IMR-90 (cell line): ENCODE data around the gene CELSR2.

Source experiments
- BHLHE40 ChIP-seq: fragments of 150-350 bp; IDR thresholded peaks from 2 replicates; pipeline ENCODE4 v1.6.1; 2016; ENCODE audit warnings: mild to moderate bottlenecking, low read depth, low read length
- CHD1 ChIP-seq: IDR thresholded peaks from 2 replicates; pipeline ENCODE4 v1.6.1; 2012; ENCODE audit warnings: low read depth, low read length, improper control_type of control experiment
- POLR2A ChIP-seq: IDR thresholded peaks from 2 replicates; pipeline ENCODE4 v1.6.1; 2012; ENCODE audit warnings: mild to moderate bottlenecking, low read depth, low read length
- SMC3 ChIP-seq: fragments of 150-350 bp; IDR thresholded peaks from 2 replicates; pipeline ENCODE4 v1.6.1; 2016; ENCODE audit warnings: low read depth, mild to moderate bottlenecking, antibody characterized with exemption, low read length, moderate library complexity
- TF ChIP-seq, protein P1 (sequence below): conservative IDR thresholded peaks from 2 replicates; pipeline ENCODE4 v1.5.1; 2012; ENCODE audit warnings: mild to moderate bottlenecking, low read depth, low read length, improper control_type of control experiment

DNA sequence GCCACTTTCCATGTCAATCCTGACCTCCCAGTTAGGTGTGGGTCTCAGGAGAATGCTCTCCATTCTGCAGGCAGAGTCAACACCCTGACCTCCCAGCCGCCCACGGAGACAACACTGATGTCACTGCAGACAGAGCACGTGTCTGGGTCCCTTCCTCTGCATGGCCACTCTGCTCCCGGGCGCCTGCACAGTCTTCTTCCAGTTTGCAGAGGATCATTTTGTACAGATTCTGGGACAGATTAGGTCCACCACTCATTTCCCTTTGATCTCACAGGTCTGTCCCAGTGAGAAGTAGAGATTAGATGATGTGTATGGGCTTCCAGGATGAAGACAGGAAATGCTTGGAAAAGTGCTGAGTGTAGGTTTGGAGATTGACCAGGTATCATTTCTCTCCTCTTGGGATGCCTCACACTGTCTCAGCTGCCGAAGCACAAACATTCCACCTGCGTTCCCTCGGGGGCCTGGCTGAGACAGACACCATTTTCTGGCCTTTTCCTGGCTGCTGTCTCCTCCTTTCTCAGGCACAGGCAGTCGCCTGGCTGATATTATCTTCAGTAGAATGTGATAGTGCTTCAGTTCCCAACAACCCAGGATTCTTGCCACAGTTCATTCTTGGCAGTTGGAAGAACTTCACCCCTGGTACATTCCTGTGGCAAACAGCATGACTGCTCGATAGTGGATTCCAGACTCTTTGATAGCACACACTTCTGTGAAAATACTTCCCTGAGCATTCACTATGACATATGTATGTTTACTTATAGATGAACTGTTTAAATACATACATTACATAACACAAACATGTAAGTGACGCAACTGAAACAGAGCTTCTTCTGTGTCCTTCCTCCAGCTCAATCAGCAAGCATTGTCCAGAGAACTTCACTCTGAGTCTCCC, 49.6 kb downstream of the CELSR2 start:
- TF ChIP-seq, protein P1, sequence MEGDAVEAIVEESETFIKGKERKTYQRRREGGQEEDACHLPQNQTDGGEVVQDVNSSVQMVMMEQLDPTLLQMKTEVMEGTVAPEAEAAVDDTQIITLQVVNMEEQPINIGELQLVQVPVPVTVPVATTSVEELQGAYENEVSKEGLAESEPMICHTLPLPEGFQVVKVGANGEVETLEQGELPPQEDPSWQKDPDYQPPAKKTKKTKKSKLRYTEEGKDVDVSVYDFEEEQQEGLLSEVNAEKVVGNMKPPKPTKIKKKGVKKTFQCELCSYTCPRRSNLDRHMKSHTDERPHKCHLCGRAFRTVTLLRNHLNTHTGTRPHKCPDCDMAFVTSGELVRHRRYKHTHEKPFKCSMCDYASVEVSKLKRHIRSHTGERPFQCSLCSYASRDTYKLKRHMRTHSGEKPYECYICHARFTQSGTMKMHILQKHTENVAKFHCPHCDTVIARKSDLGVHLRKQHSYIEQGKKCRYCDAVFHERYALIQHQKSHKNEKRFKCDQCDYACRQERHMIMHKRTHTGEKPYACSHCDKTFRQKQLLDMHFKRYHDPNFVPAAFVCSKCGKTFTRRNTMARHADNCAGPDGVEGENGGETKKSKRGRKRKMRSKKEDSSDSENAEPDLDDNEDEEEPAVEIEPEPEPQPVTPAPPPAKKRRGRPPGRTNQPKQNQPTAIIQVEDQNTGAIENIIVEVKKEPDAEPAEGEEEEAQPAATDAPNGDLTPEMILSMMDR, result no peak
- TF ChIP-seq BHLHE40 (peak; percentile 76), SMC3 (no peak), POLR2A (no peak), CHD1 (no peak)
